WERI-Rb-1 (cell line): Measurements from ENCODE around the gene FGFR2.

Source experiments
- DNase-seq: peaks from one replicate; pipeline ENCODE4 v3.0.0-alpha.2; 2020
- H3K27ac ChIP-seq: fragments of 250-450 bp; sonication (Bioruptor Pico); 2 replicates; pipeline ENCODE4 v1.5.1; 2020; ENCODE audit warnings: mild to moderate bottlenecking, moderate library complexity
- H3K27me3 ChIP-seq: fragments of 250-450 bp; sonication (Bioruptor Pico); 2 replicates; pipeline ENCODE4 v1.5.1; 2021; ENCODE audit warnings: mild to moderate bottlenecking, low read depth, moderate library complexity; ENCODE audit not compliant: insufficient read depth, severe bottlenecking
- H3K36me3 ChIP-seq: fragments of 250-450 bp; sonication (Bioruptor Pico); 2 replicates; pipeline ENCODE4 v1.5.1; 2020; ENCODE audit warnings: mild to moderate bottlenecking, moderate library complexity
- H3K4me3 ChIP-seq: 2 replicates; pipeline ENCODE4 v1.5.1; 2011; ENCODE audit warnings: low read depth, mild to moderate bottlenecking, control low read depth, low read length
- H3K9me3 ChIP-seq: fragments of 250-450 bp; sonication (Bioruptor Pico); 2 replicates; pipeline ENCODE4 v1.5.1; 2021; ENCODE audit warnings: mild to moderate bottlenecking, moderate library complexity; ENCODE audit not compliant: severe bottlenecking
- CTCF ChIP-seq: IDR thresholded peaks from 2 replicates; pipeline ENCODE4 v1.5.1; 2011; ENCODE audit warnings: low read depth, mild to moderate bottlenecking, control low read depth, inconsistent platforms, low read length

FGFR2 gene

GRCh38 chr10:121600611-121601010 lies 2.4 kb upstream of the FGFR2 start:
- Histone ChIP-seq H3K4me3 (no peak overlapping the region), H3K9me3 (no peaks in the 10 kb centered on the region), H3K36me3 (no peaks in the 10 kb centered on the region), H3K27me3 (no peaks in the 10 kb centered on the region), H3K27ac (no peak overlapping the region)
- no peak for DNase-seq
- TF ChIP-seq CTCF = no peak

GRCh38 chr10:121599947-121600346 lies 1.7 kb upstream of the FGFR2 start:
- no peak for TF ChIP-seq CTCF
- H3K9me3 ChIP-seq = no peaks in the 10 kb centered on the region
- DNase-seq = no peak
- H3K27me3 ChIP-seq = no peaks in the 10 kb centered on the region
- H3K4me3 ChIP-seq = no peak overlapping the region
- H3K36me3 ChIP-seq = no peaks in the 10 kb centered on the region
- no peak overlapping the region for H3K27ac ChIP-seq

- peak; percentile 25 for DNase-seq
- H3K4me3 ChIP-seq = peak overlapping the region; percentile 85
These were observed 561 bp downstream of the FGFR2 start for GRCh38 chr10:121597504-121598262.

GRCh38 chr10:121596689-121597503 lies 1.3 kb downstream of the FGFR2 start:
- Histone ChIP-seq H3K27ac (no peak overlapping the region), H3K27me3 (no peaks in the 10 kb centered on the region), H3K4me3 (peak overlapping the region; percentile 85)

More at GRCh38 chr10:121597504-121598262, 561 bp downstream of the FGFR2 start:
- H3K27me3 ChIP-seq = no peaks in the 10 kb centered on the region
- H3K9me3 ChIP-seq = no peaks in the 10 kb centered on the region
- peak overlapping the region; percentile 62 for H3K27ac ChIP-seq
- peaks cover 9% of the 10 kb centered on the region; the same call in 1 of the 2 replicates for H3K36me3 ChIP-seq
- no peak for TF ChIP-seq CTCF

More at GRCh38 chr10:121596689-121597503, 1.3 kb downstream of the FGFR2 start:
- H3K9me3 ChIP-seq = no peaks in the 10 kb centered on the region
- H3K36me3 ChIP-seq = peaks cover 9% of the 10 kb centered on the region; the same call in 1 of the 2 replicates
- peak; percentile 31; the same call in 1 of the 2 replicates for TF ChIP-seq CTCF
- DNase-seq = peak; percentile 49
